GM23338 (cell line): Measurements from ENCODE around the gene COL4A3. TPM values are rescaled to one million over a fixed set of nuclear protein-coding genes. Genes with fewer than 3 reads are reported as not detected.

Source experiments
- ATAC-seq: fragments of 200-7000 bp; cut with Tn5 transposase; 3 replicates; pipeline ENCODE4 v1.9.1; 2020
- DNase-seq: peaks from one replicate; pipeline ENCODE4 v3.0.0-alpha.2; 2015; ENCODE audit warnings: low spot score
- H2AFZ ChIP-seq: fragments of 200-600 bp; sonication (generic); 2 replicates; pipeline ENCODE4 v1.8.0; 2016; ENCODE audit warnings: antibody characterized with exemption, mild to moderate bottlenecking, moderate library complexity
- H3F3A ChIP-seq: fragments of 200-600 bp; sonication (generic); replicated peaks from 2 replicates; pipeline ENCODE4 v1.8.0; 2017; ENCODE audit warnings: antibody characterized with exemption, mixed run types, low read depth
- H3K27ac ChIP-seq: fragments of 200-600 bp; sonication (generic); 2 replicates; pipeline ENCODE4 v1.6.1; 2016; ENCODE audit warnings: low read depth
- H3K27me3 ChIP-seq: fragments of 200-600 bp; sonication (generic); 2 replicates; pipeline ENCODE4 v1.8.0; 2016; ENCODE audit warnings: mild to moderate bottlenecking, mixed run types, moderate library complexity; ENCODE audit not compliant: insufficient read depth
- H3K36me3 ChIP-seq: fragments of 200-600 bp; sonication (generic); 2 replicates; pipeline ENCODE4 v1.8.0; 2016; ENCODE audit warnings: mild to moderate bottlenecking; ENCODE audit not compliant: insufficient read depth
- H3K4me1 ChIP-seq: fragments of 200-600 bp; sonication (generic); 2 replicates; pipeline ENCODE4 v1.8.0; 2016; ENCODE audit warnings: mild to moderate bottlenecking, moderate library complexity; ENCODE audit not compliant: insufficient read depth
- H3K4me2 ChIP-seq: fragments of 200-600 bp; sonication (generic); 2 replicates; pipeline ENCODE4 v1.7.1; 2017; ENCODE audit warnings: mixed run types
- H3K4me3 ChIP-seq: fragments of 200-600 bp; sonication (generic); 2 replicates; pipeline ENCODE4 v1.6.1; 2016; ENCODE audit warnings: mixed run types
- H3K79me2 ChIP-seq: fragments of 200-600 bp; sonication (generic); replicated peaks from 2 replicates; pipeline ENCODE4 v1.8.0; 2017; ENCODE audit warnings: mild to moderate bottlenecking; ENCODE audit not compliant: insufficient read depth
- H3K9me2 ChIP-seq: fragments of 200-600 bp; sonication (generic); 2 replicates; pipeline ENCODE4 v1.8.0; 2017; ENCODE audit not compliant: insufficient read depth
- H4K20me1 ChIP-seq: fragments of 200-600 bp; sonication (generic); replicated peaks from 2 replicates; pipeline ENCODE4 v1.8.0; 2017; ENCODE audit warnings: mild to moderate bottlenecking; ENCODE audit not compliant: insufficient read depth
- H3K27ac Mint-ChIP-seq: 2 replicates; pipeline ENCODE4 v1.8.0; 2020; ENCODE audit warnings: inconsistent platforms, mild to moderate bottlenecking, moderate library complexity, mixed read lengths
- H3K27me3 Mint-ChIP-seq: 3 replicates; pipeline ENCODE4 v1.8.0; 2022; ENCODE audit warnings: low read depth, mild to moderate bottlenecking, moderate library complexity, mixed read lengths, inconsistent platforms; ENCODE audit not compliant: insufficient read depth, poor library complexity
- H3K36me3 Mint-ChIP-seq: 3 replicates; pipeline ENCODE4 v1.8.0; 2021; ENCODE audit warnings: low read depth, mild to moderate bottlenecking, inconsistent platforms, moderate library complexity, mixed read lengths
- H3K4me1 Mint-ChIP-seq: 3 replicates; pipeline ENCODE4 v1.8.0; 2020; ENCODE audit warnings: mild to moderate bottlenecking, inconsistent platforms, mixed read lengths
- H3K4me3 Mint-ChIP-seq: 3 replicates; pipeline ENCODE4 v1.8.0; 2021; ENCODE audit warnings: moderate library complexity, mild to moderate bottlenecking, inconsistent platforms, mixed read lengths
- H3K9me3 Mint-ChIP-seq: 3 replicates; pipeline ENCODE4 v1.8.0; 2020; ENCODE audit warnings: moderate library complexity, mild to moderate bottlenecking, inconsistent platforms, mixed read lengths
- EZH2 ChIP-seq: fragments of 200-600 bp; sonication (generic); IDR thresholded peaks from one replicate; pipeline ENCODE4 v1.8.0; 2017; ENCODE audit warnings: antibody characterized with exemption, mild to moderate bottlenecking, low read depth; ENCODE audit not compliant: unreplicated experiment
- EZH2phosphoT487 ChIP-seq: fragments of 200-600 bp; sonication (generic); IDR thresholded peaks from one replicate; pipeline ENCODE4 v1.8.1; 2018; ENCODE audit warnings: antibody characterized with exemption; ENCODE audit not compliant: unreplicated experiment
- polyA plus RNA-seq: library from polyadenylated mRNA; unstranded; fragments of >200 nt; fragmentation: Nextera tagmentation; extraction: Ambion mirVana; gene quantifications from 2 replicates; pipeline ENCODE4 v1.2.1, GENCODE V29; 2016
- total RNA-seq: library from RNA; depleted of rRNA; stranded (reverse); fragments of >200 nt; shearing (Covaris generic); gene quantifications from 2 replicates; pipeline ENCODE4 v1.2.3, GENCODE V29; 2014
- TF ChIP-seq, protein P1 (sequence below): IDR thresholded peaks from one replicate; pipeline ENCODE4 v1.6.1; 2018; ENCODE audit warnings: antibody characterized with exemption; ENCODE audit not compliant: unreplicated experiment
- TF ChIP-seq, protein P2 (sequence below): fragments of 250-450 bp; sonication (Bioruptor Pico); IDR thresholded peaks from 2 replicates; pipeline ENCODE4 v1.5.0; 2020; ENCODE audit warnings: mild to moderate bottlenecking, moderate library complexity

The COL4A3 gene
- total and polyA plus RNA-seq, 2 experiments from 2014 or later, result 1.1 to 3.5 TPM

DNA sequence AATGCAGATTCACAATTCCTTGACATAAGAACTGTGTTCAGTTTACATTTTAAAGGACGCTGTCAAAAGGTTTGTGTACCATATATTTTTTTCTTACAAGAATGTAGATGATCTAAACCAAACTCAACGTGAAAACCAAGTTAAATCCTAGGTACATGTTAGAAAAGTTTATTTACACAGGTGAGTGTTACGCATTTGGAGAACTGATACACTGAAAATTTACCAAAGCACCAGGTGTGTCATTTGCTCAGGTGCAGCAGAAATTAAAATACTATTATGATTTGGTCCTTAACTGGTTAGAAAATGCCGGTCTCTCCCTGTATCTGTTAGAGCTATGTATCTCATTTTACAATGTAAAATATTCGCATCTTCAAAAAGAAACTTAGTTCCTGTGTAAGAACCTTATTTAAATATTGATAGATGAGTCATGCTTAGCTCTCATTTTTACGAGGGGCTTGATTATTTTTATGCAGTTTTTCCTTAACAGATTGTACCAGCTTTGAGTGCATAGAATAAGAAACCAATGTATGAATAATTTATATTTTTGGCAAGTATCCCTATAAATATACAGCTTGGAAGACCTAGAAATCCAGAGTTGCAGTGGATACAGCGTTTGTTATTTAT is 185.7 kb downstream of the COL4A3 start:
- peaks cover 6% of the 10 kb centered on the region; the same call in 2 of the 3 replicates for H3K36me3 Mint-ChIP-seq
- Histone ChIP-seq H3K4me1 (peaks cover 3% of the 10 kb centered on the region), H3K79me2 (no peaks in the 10 kb centered on the region), H3F3A (no peaks in the 10 kb centered on the region), H4K20me1 (no peaks in the 10 kb centered on the region), H3K9me2 (no peaks in the 10 kb centered on the region), H3K4me2 (no peak overlapping the region), H3K36me3 (0 out of 2 replicates have a peak, but pooled peaks cover 4% of the 10 kb centered on the region), H3K27me3 (no peaks in the 10 kb centered on the region), H2AFZ (no peak overlapping the region), H3K27ac (no peak overlapping the region), H3K4me3 (no peak overlapping the region)
- H3K4me3 Mint-ChIP-seq, result no peak overlapping the region
- no peaks in the 10 kb centered on the region for H3K27me3 Mint-ChIP-seq
- DNase-seq, result no peak
- H3K4me1 Mint-ChIP-seq, result peaks cover 7% of the 10 kb centered on the region; the same call in 2 of the 3 replicates
- H3K27ac Mint-ChIP-seq, result no peak overlapping the region
- TF ChIP-seq, protein P1, sequence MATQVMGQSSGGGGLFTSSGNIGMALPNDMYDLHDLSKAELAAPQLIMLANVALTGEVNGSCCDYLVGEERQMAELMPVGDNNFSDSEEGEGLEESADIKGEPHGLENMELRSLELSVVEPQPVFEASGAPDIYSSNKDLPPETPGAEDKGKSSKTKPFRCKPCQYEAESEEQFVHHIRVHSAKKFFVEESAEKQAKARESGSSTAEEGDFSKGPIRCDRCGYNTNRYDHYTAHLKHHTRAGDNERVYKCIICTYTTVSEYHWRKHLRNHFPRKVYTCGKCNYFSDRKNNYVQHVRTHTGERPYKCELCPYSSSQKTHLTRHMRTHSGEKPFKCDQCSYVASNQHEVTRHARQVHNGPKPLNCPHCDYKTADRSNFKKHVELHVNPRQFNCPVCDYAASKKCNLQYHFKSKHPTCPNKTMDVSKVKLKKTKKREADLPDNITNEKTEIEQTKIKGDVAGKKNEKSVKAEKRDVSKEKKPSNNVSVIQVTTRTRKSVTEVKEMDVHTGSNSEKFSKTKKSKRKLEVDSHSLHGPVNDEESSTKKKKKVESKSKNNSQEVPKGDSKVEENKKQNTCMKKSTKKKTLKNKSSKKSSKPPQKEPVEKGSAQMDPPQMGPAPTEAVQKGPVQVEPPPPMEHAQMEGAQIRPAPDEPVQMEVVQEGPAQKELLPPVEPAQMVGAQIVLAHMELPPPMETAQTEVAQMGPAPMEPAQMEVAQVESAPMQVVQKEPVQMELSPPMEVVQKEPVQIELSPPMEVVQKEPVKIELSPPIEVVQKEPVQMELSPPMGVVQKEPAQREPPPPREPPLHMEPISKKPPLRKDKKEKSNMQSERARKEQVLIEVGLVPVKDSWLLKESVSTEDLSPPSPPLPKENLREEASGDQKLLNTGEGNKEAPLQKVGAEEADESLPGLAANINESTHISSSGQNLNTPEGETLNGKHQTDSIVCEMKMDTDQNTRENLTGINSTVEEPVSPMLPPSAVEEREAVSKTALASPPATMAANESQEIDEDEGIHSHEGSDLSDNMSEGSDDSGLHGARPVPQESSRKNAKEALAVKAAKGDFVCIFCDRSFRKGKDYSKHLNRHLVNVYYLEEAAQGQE, result no peak
- no peak for TF ChIP-seq EZH2phosphoT487
- TF ChIP-seq EZH2, result no peak
- TF ChIP-seq, protein P2, sequence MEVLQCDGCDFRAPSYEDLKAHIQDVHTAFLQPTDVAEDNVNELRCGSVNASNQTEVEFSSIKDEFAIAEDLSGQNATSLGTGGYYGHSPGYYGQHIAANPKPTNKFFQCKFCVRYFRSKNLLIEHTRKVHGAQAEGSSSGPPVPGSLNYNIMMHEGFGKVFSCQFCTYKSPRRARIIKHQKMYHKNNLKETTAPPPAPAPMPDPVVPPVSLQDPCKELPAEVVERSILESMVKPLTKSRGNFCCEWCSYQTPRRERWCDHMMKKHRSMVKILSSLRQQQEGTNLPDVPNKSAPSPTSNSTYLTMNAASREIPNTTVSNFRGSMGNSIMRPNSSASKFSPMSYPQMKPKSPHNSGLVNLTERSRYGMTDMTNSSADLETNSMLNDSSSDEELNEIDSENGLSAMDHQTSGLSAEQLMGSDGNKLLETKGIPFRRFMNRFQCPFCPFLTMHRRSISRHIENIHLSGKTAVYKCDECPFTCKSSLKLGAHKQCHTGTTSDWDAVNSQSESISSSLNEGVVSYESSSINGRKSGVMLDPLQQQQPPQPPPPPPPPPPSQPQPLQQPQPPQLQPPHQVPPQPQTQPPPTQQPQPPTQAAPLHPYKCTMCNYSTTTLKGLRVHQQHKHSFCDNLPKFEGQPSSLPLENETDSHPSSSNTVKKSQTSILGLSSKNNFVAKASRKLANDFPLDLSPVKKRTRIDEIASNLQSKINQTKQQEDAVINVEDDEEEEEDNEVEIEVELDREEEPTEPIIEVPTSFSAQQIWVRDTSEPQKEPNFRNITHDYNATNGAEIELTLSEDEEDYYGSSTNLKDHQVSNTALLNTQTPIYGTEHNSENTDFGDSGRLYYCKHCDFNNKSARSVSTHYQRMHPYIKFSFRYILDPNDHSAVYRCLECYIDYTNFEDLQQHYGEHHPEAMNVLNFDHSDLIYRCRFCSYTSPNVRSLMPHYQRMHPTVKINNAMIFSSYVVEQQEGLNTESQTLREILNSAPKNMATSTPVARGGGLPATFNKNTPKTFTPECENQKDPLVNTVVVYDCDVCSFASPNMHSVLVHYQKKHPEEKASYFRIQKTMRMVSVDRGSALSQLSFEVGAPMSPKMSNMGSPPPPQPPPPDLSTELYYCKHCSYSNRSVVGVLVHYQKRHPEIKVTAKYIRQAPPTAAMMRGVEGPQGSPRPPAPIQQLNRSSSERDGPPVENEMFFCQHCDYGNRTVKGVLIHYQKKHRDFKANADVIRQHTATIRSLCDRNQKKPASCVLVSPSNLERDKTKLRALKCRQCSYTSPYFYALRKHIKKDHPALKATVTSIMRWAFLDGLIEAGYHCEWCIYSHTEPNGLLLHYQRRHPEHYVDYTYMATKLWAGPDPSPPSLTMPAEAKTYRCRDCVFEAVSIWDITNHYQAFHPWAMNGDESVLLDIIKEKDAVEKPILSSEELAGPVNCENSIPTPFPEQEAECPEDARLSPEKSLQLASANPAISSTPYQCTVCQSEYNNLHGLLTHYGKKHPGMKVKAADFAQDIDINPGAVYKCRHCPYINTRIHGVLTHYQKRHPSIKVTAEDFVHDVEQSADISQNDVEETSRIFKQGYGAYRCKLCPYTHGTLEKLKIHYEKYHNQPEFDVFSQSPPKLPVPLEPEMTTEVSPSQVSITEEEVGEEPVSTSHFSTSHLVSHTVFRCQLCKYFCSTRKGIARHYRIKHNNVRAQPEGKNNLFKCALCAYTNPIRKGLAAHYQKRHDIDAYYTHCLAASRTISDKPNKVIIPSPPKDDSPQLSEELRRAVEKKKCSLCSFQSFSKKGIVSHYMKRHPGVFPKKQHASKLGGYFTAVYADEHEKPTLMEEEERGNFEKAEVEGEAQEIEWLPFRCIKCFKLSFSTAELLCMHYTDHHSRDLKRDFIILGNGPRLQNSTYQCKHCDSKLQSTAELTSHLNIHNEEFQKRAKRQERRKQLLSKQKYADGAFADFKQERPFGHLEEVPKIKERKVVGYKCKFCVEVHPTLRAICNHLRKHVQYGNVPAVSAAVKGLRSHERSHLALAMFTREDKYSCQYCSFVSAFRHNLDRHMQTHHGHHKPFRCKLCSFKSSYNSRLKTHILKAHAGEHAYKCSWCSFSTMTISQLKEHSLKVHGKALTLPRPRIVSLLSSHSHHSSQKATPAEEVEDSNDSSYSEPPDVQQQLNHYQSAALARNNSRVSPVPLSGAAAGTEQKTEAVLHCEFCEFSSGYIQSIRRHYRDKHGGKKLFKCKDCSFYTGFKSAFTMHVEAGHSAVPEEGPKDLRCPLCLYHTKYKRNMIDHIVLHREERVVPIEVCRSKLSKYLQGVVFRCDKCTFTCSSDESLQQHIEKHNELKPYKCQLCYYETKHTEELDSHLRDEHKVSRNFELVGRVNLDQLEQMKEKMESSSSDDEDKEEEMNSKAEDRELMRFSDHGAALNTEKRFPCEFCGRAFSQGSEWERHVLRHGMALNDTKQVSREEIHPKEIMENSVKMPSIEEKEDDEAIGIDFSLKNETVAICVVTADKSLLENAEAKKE (CRISPR knock-in tag), result no peak
- no peak for ATAC-seq
- no peaks in the 10 kb centered on the region for H3K9me3 Mint-ChIP-seq
